Stimulated activated CD4-positive, alpha-beta T cell treated with anti-CD3 and anti-CD28 coated beads, TNF-alpha, amount 100 ng/mL, for 24 hours (primary cell): ENCODE data around the gene MYO1C.
"Not testable (repeated sequence)": the region's sequence is repeated elsewhere in the genome, so short reads cannot be mapped to it uniquely, and the experiment has no call there.

ENCODE experiments used
- DNase-seq, 3 experiments: peaks; one replicate each; pipeline ENCODE4 v3.0.0-alpha.2; 2020; ENCODE audit warnings: low read depth in 3 of 3

The MYO1C gene

GRCh38 chr17:1422885-1423284 lies 69.6 kb downstream of the MYO1C start:
- no peak for DNase-seq

- DNase-seq: no peak
Measured at GRCh38 chr17:1421470-1421869, 71.0 kb downstream of the MYO1C start.

GRCh38 chr17:1420981-1421380 lies 71.5 kb downstream of the MYO1C start:
- DNase-seq: no peak

- DNase-seq: no peak
Measured at GRCh38 chr17:1420163-1420562, 72.3 kb downstream of the MYO1C start.

- DNase-seq: not testable (repeated sequence)
Measured at GRCh38 chr17:1418476-1418875, 74.0 kb downstream of the MYO1C start.

GRCh38 chr17:1416414-1416813 lies 76.1 kb downstream of the MYO1C start:
- DNase-seq: no peak

- no peak for DNase-seq
Measured at GRCh38 chr17:1414634-1415033, 77.9 kb downstream of the MYO1C start.
